PC-9 (cell line): Measurements from ENCODE around the gene CACNB3. TPM values are rescaled to one million over a fixed set of nuclear protein-coding genes. Genes with fewer than 3 reads are reported as not detected.
"Not testable (repeated sequence)": the region's sequence is repeated elsewhere in the genome, so short reads cannot be mapped to it uniquely, and the experiment has no call there.

Experiments used
- BruUV-seq: library from RNA; stranded (reverse); fragments of 400-500 nt; replicated peaks from 2 replicates; lab custom pipeline; 2021; lab: Mats Ljungman, UMichigan
- CTCF ChIA-PET: fragments of 300-600 bp; sonication (Branson Sonifier 250); formaldehyde crosslinking; loops from one replicate; lab custom pipeline; 2022; ENCODE audit warnings: antibody characterized with exemption; lab: Charles Lee
- POLR2A ChIA-PET: fragments of 300-600 bp; sonication (Branson Sonifier 250); formaldehyde crosslinking; loops from one replicate; lab custom pipeline; 2022; ENCODE audit warnings: antibody characterized with exemption; ENCODE audit not compliant: unreplicated experiment; lab: Charles Lee
- DNase-seq, 2 experiments: peaks; one replicate each; pipeline versions ENCODE4 v3.0.0 to v3.0.0-alpha.2; 2015 to 2022; ENCODE audit warnings: mixed read lengths in 1 of 2
- H2AFZ ChIP-seq: fragments of 200-600 bp; sonication (generic); 2 replicates; pipeline ENCODE4 v1.8.1; 2017; ENCODE audit warnings: antibody characterized with exemption
- H3F3A ChIP-seq: fragments of 200-600 bp; sonication (generic); 2 replicates; pipeline ENCODE4 v1.8.1; 2017; ENCODE audit warnings: antibody characterized with exemption, mild to moderate bottlenecking, low read depth; ENCODE audit not compliant: insufficient read depth
- H3K27ac ChIP-seq: fragments of 200-600 bp; sonication (generic); 2 replicates; pipeline ENCODE4 v1.6.1; 2016; ENCODE audit warnings: mixed run types
- H3K27me3 ChIP-seq: fragments of 200-600 bp; sonication (generic); 2 replicates; pipeline ENCODE4 v1.6.1; 2016; ENCODE audit warnings: low read depth, mixed run types; ENCODE audit not compliant: insufficient read depth
- H3K36me3 ChIP-seq: fragments of 200-600 bp; sonication (generic); 2 replicates; pipeline ENCODE4 v1.6.1; 2016; ENCODE audit warnings: low read depth, mixed run types
- H3K4me1 ChIP-seq: fragments of 200-600 bp; sonication (generic); replicated peaks from 2 replicates; pipeline ENCODE4 v1.6.1; 2016; ENCODE audit warnings: mixed run types; ENCODE audit not compliant: insufficient read depth
- H3K4me2 ChIP-seq: fragments of 200-600 bp; sonication (generic); 2 replicates; pipeline ENCODE4 v1.6.1; 2017; ENCODE audit warnings: mixed run types
- H3K4me3 ChIP-seq: fragments of 200-600 bp; sonication (generic); 2 replicates; pipeline ENCODE4 v1.6.1; 2016; ENCODE audit warnings: mixed run types
- H3K79me2 ChIP-seq: fragments of 200-600 bp; sonication (generic); 2 replicates; pipeline ENCODE4 v1.6.1; 2017; ENCODE audit warnings: low read depth, mixed run types
- H3K9me2 ChIP-seq: fragments of 200-600 bp; sonication (generic); 2 replicates; pipeline ENCODE4 v1.8.1; 2017; ENCODE audit warnings: mild to moderate bottlenecking; ENCODE audit not compliant: insufficient read depth
- H3K9me3 ChIP-seq: fragments of 200-600 bp; sonication (generic); 2 replicates; pipeline ENCODE4 v1.8.1; 2016; ENCODE audit warnings: low read depth; ENCODE audit not compliant: insufficient read depth
- H4K20me1 ChIP-seq: fragments of 200-600 bp; sonication (generic); 2 replicates; pipeline ENCODE4 v1.8.1; 2017; ENCODE audit not compliant: insufficient read depth
- EZH2 ChIP-seq: fragments of 200-600 bp; sonication (generic); IDR thresholded peaks from 2 replicates; pipeline ENCODE4 v1.8.0; 2017; ENCODE audit warnings: antibody characterized with exemption, low read depth
- intact Hi-C: fragments of 100-400 bp; cut with micrococcal nuclease; formaldehyde crosslinking; loops from one replicate; pipeline ENCODE4 v1.10.0; 2022; ENCODE audit not compliant: unreplicated experiment
- total RNA-seq: library from RNA; stranded (reverse); gene quantifications from 2 replicates; pipeline ENCODE4 v1.2.3, GENCODE V29; 2021
- TF ChIP-seq, protein P1 (sequence below): fragments of 200-600 bp; sonication (generic); conservative IDR thresholded peaks from 2 replicates; pipeline ENCODE4 v1.6.1; 2017; ENCODE audit warnings: mixed run types, antibody characterized with exemption, mild to moderate bottlenecking, moderate library complexity

Gene CACNB3
- total RNA-seq, 1 experiment from 2014 or later: 35.4 TPM

DNA sequence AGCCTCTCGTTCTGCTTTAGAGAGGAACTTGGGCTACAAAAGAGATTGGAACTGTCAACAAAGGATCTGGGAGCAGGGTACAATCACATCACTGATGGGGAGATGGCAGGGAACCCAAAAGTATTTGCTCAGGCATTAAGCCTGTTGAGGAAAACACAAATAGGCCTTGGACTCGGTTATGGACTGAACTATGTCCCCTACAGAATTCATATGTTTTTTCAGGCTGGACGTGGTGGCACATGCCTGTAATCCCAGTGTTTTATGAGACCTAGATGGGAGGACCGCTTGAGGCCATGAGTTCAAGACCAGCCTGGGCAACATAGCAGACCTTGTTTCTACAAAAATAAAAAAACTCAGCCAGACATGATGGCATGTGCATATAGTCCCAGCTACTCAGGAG is 19.8 kb downstream of the CACNB3 start:
- no peaks in the 10 kb centered on the region for H3K27me3 ChIP-seq
- H3K36me3 ChIP-seq: peaks cover 29% of the 10 kb centered on the region
- intact Hi-C loops: no loop called here
- BruUV-seq: no TSS peak
- no peak for DNase-seq
- no peak overlapping the region for H3K4me2 ChIP-seq
- ChIA-PET POLR2A (interaction anchor here (0.5 kb wide), 1 partner anchor 161 kb away, joined by 3 read pairs; no protein-coding TSS in a partner anchor), CTCF (no interaction called here)
- no peak overlapping the region for H3K4me3 ChIP-seq
- no peaks in the 10 kb centered on the region for H3K9me3 ChIP-seq
- H2AFZ ChIP-seq: no peak overlapping the region
- TF ChIP-seq, protein P1, sequence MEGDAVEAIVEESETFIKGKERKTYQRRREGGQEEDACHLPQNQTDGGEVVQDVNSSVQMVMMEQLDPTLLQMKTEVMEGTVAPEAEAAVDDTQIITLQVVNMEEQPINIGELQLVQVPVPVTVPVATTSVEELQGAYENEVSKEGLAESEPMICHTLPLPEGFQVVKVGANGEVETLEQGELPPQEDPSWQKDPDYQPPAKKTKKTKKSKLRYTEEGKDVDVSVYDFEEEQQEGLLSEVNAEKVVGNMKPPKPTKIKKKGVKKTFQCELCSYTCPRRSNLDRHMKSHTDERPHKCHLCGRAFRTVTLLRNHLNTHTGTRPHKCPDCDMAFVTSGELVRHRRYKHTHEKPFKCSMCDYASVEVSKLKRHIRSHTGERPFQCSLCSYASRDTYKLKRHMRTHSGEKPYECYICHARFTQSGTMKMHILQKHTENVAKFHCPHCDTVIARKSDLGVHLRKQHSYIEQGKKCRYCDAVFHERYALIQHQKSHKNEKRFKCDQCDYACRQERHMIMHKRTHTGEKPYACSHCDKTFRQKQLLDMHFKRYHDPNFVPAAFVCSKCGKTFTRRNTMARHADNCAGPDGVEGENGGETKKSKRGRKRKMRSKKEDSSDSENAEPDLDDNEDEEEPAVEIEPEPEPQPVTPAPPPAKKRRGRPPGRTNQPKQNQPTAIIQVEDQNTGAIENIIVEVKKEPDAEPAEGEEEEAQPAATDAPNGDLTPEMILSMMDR: no peak
- no peak for TF ChIP-seq EZH2
- no peaks in the 10 kb centered on the region for H4K20me1 ChIP-seq
- H3K9me2 ChIP-seq: no peaks in the 10 kb centered on the region
- no peak overlapping the region for H3K27ac ChIP-seq
- H3K4me1 ChIP-seq: no peaks in the 10 kb centered on the region
- H3F3A ChIP-seq: no peaks in the 10 kb centered on the region
- no peaks in the 10 kb centered on the region for H3K79me2 ChIP-seq

DNA sequence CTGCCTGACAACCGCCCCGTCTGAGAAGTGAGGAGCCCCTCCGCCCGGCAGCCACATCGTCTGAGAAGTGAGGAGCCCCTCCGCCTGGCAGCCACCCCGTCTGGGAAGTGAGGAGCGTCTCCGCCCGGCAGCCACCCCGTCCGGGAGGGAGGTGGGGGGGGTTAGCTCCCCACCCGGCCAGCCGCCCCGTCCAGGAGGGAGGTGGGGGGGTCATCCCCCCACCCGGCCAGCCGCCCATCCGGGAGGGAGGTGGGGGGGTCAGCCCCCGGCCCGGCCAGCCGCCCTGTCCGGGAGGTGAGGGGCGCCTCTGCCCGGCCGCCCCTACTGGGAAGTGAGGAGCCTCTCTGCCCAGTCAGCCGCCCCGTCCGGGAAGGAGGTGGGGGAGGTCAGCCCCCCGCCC is 23.7 kb downstream of the CACNB3 start:
- H3K27ac ChIP-seq, intact Hi-C loops, H3K27me3 ChIP-seq, H2AFZ ChIP-seq, DNase-seq, H3K4me1 ChIP-seq, H3K9me2 ChIP-seq, H3F3A ChIP-seq, BruUV-seq, H3K9me3 ChIP-seq, H3K4me3 ChIP-seq, POLR2A ChIA-PET, H3K79me2 ChIP-seq, H3K4me2 ChIP-seq, CTCF ChIA-PET: not testable (repeated sequence)
- Histone ChIP-seq H3K36me3 (peaks cover 10% of the 10 kb centered on the region), H4K20me1 (peaks cover 18% of the 10 kb centered on the region)

DNA sequence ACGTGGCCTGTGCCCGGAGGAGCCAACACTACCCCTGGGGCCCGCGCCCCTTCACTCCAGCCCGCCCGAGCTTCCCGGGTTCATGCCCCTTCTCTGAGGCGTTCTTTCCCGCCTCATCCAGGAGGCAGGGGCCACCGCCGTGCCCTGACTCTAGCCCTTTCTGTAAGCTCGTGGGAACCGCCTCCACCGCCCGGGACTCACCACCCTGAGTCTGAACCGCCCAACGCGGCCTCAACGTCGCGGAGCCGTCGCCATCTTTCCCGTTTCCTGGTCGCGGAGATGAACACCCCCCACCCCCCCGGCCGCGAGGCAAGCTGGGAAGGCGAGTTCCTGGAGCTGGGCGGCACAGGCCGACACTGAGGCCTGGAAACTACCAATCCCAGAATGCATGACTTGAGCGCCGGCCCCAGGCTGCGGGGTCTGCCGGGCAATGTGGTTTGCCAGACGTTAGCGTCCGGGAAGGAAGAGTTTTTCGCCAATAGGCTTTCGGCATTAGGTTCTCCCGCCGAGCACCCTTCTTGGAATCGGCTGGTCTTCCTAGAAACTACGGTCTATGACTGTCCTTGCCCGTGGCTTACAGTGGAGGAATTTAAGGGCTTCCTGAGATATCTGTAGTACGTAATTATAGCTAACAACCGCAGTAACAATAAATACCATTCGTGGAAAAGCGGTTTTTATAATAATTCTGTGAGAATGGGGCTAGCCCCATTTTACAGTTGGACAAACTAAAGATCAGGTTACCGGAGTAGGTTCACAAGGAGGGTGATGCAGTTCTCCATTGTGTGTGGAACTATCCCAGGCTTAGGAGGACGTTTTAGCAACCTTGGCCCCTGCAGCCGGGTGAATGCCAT is 33.8 kb downstream of the CACNB3 start, which contains the start of gene DDX23:
Gene DDX23 (minus strand): TSS at position 281 of the 851 bp plus-strand sequence. CDS start 6,381 bp downstream, outside the sequence.
- no peaks in the 10 kb centered on the region for H3K27me3 ChIP-seq
- peaks cover 44% of the 10 kb centered on the region for H3K79me2 ChIP-seq
- H3K4me2 ChIP-seq: peak within 1 kb of the TSS; percentile 92
- peak; percentile 92 to 93 for DNase-seq
- H3F3A ChIP-seq: peaks cover 7% of the 10 kb centered on the region; the same call in 1 of the 2 replicates
- BruUV-seq: TSS peak; percentile 92
- H3K9me3 ChIP-seq: no peaks in the 10 kb centered on the region
- peak within 1 kb of the TSS; percentile 68 for H3K4me3 ChIP-seq
- H3K36me3 ChIP-seq: no peaks in the 10 kb centered on the region
- peak within 1 kb of the TSS; percentile 78 for H2AFZ ChIP-seq
- intact Hi-C loops: loop anchor here (1.0 to 5.0 kb wide), 3 partner anchors 35 to 125 kb away; partner anchors contain the start of genes CACNB3 and WNT1
- POLR2A ChIA-PET: interaction anchor here (0.6 to 0.9 kb wide), 6 partner anchors 18 to 1605 kb away, joined by 3 to 21 read pairs (median 10); no protein-coding TSS in a partner anchor
- peaks cover 19% of the 10 kb centered on the region for H3K4me1 ChIP-seq
- TF ChIP-seq, protein P1: no peak
- no peak for TF ChIP-seq EZH2
- H4K20me1 ChIP-seq: peaks cover 19% of the 10 kb centered on the region
- H3K27ac ChIP-seq: peak within 1 kb of the TSS; percentile 45
- no peaks in the 10 kb centered on the region for H3K9me2 ChIP-seq
- CTCF ChIA-PET: interaction anchor here (0.6 to 1.7 kb wide), 10 partner anchors 30 to 889 kb away, joined by 3 to 19 read pairs (median 6); no protein-coding TSS in a partner anchor
